Measurements from ENCODE around the gene MAN1B1. TPM values are rescaled to one million over a fixed set of nuclear protein-coding genes. Genes with fewer than 3 reads are reported as not detected.
A peak's percentile ranks its signal among the peaks of the same experiment; 100 is the strongest.

The MAN1B1 gene
- total and polyA plus RNA-seq, 4 donors: 19.9 to 31.8 (median 26.5) TPM

- Histone ChIP-seq H3K27ac (ENCODE audit: low read depth in 1 of 2, low read length in 2 of 2) (no peak overlapping the region), H3K9me3 (ENCODE audit: control insufficient read depth in 4 of 4, low read length in 3 of 4) (no peaks in the 10 kb centered on the region), H3K27me3 (ENCODE audit: control insufficient read depth in 4 of 4, insufficient read depth in 4 of 4, low read length in 3 of 4) (peaks cover 0 to 9% (median 6%) of the 10 kb centered on the region in 4 donors), H3K36me3 (ENCODE audit: control insufficient read depth in 4 of 4, insufficient read depth in 3 of 4, low read depth in 1 of 4, low read length in 3 of 4) (no peaks in the 10 kb centered on the region), H3K9ac (ENCODE audit: low read depth in 1 of 2, low read length in 2 of 2) (no peak overlapping the region), H3K4me3 (ENCODE audit: low read depth in 1 of 3, low read length in 3 of 3) (no peak overlapping the region), H3K4me1 (ENCODE audit: control insufficient read depth in 4 of 4, insufficient read depth in 4 of 4, low read length in 3 of 4) (no peaks in the 10 kb centered on the region)
- DNase-seq (ENCODE audit: low spot score): peak; percentile 85
- TF ChIP-seq HNF4A (conservative IDR thresholded peaks at IDR 0.05): no peak
- TF ChIP-seq MAX (IDR thresholded peaks at IDR 0.05): no peak
- TF ChIP-seq HNF4G (IDR thresholded peaks at IDR 0.05): no peak
- TF ChIP-seq ATF3 (IDR thresholded peaks at IDR 0.05): no peak
- TF ChIP-seq FOXA2 (IDR thresholded peaks at IDR 0.05): no peak
- TF ChIP-seq FOXA1 (IDR thresholded peaks at IDR 0.05): no peak
- no peak for TF ChIP-seq RAD21 (IDR thresholded peaks at IDR 0.05)
- no peak for TF ChIP-seq YY1 (IDR thresholded peaks at IDR 0.05)
- TF ChIP-seq JUND (IDR thresholded peaks at IDR 0.05): no peak
- TF ChIP-seq EGR1 (IDR thresholded peaks at IDR 0.05; ENCODE audit: low read depth in 2 of 2): no peak
- no peak for TF ChIP-seq GABPA (IDR thresholded peaks at IDR 0.05 in 1 of 2, conservative IDR thresholded peaks at IDR 0.05 in 1 of 2)
- TF ChIP-seq CTCF (IDR thresholded peaks at IDR 0.05; ENCODE audit: low read depth, low read length, missing input control): no peak
- no peak for TF ChIP-seq NR2F2 (IDR thresholded peaks at IDR 0.05)
- no peak for TF ChIP-seq TAF1 (conservative IDR thresholded peaks at IDR 0.05)
- no peak for TF ChIP-seq SP1 (IDR thresholded peaks at IDR 0.05)
- 8% methylated on average over 65 of the region's 65 CpGs for WGBS
Measured at GRCh38 chr9:137156567-137157375, 70.0 kb downstream of the MAN1B1 start.

- no peak overlapping the region for H3K27ac ChIP-seq (ENCODE audit: low read depth in 1 of 2, low read length in 2 of 2)
- peaks cover 0 to 9% (median 6%) of the 10 kb centered on the region in 4 donors for H3K27me3 ChIP-seq (ENCODE audit: control insufficient read depth in 4 of 4, insufficient read depth in 4 of 4, low read length in 3 of 4)
Measured at GRCh38 chr9:137157618-137158415, 71.0 kb downstream of the MAN1B1 start.

More at GRCh38 chr9:137157618-137158415, 71.0 kb downstream of the MAN1B1 start:
- WGBS: 67% methylated on average over 19 of the region's 19 CpGs
- no peak overlapping the region for H3K4me3 ChIP-seq (ENCODE audit: low read depth in 1 of 3, low read length in 3 of 3)
- H3K9me3 ChIP-seq (ENCODE audit: control insufficient read depth in 4 of 4, low read length in 3 of 4): no peaks in the 10 kb centered on the region
- H3K36me3 ChIP-seq (ENCODE audit: control insufficient read depth in 4 of 4, insufficient read depth in 3 of 4, low read depth in 1 of 4, low read length in 3 of 4): no peaks in the 10 kb centered on the region
- no peak for DNase-seq (ENCODE audit: low spot score)
- TF ChIP-seq ATF3 (IDR thresholded peaks at IDR 0.05): no peak
- TF ChIP-seq SP1 (IDR thresholded peaks at IDR 0.05): no peak
- TF ChIP-seq CTCF (IDR thresholded peaks at IDR 0.05; ENCODE audit: low read depth, low read length, missing input control): no peak
- TF ChIP-seq FOXA2 (IDR thresholded peaks at IDR 0.05): no peak
- no peak for TF ChIP-seq GABPA (IDR thresholded peaks at IDR 0.05 in 1 of 2, conservative IDR thresholded peaks at IDR 0.05 in 1 of 2)
- TF ChIP-seq JUND (IDR thresholded peaks at IDR 0.05): no peak
- no peak for TF ChIP-seq HNF4A (conservative IDR thresholded peaks at IDR 0.05)
- TF ChIP-seq MAX (IDR thresholded peaks at IDR 0.05): no peak
- no peak for TF ChIP-seq TAF1 (conservative IDR thresholded peaks at IDR 0.05)
- TF ChIP-seq RAD21 (IDR thresholded peaks at IDR 0.05): no peak
- TF ChIP-seq YY1 (IDR thresholded peaks at IDR 0.05): no peak
- no peak for TF ChIP-seq HNF4G (IDR thresholded peaks at IDR 0.05)
- no peak for TF ChIP-seq EGR1 (IDR thresholded peaks at IDR 0.05; ENCODE audit: low read depth in 2 of 2)
- peaks cover 0 to 5% (median 0%) of the 10 kb centered on the region in 4 donors for H3K4me1 ChIP-seq (ENCODE audit: control insufficient read depth in 4 of 4, insufficient read depth in 4 of 4, low read length in 3 of 4)
- H3K9ac ChIP-seq (ENCODE audit: low read depth in 1 of 2, low read length in 2 of 2): no peak overlapping the region
